Hepatocyte (in vitro differentiated cells): ENCODE measurements around the gene SNTN. TPM values are rescaled to one million over a fixed set of nuclear protein-coding genes. Genes with fewer than 3 reads are reported as not detected.

Source experiments
- DNase-seq: peaks from one replicate; pipeline ENCODE4 v3.0.0-alpha.2; 2016; ENCODE audit warnings: low spot score
- H2AFZ ChIP-seq: fragments of 200-600 bp; sonication (generic); 2 replicates; pipeline ENCODE4 v1.6.0; 2016; ENCODE audit warnings: antibody characterized with exemption, mild to moderate bottlenecking
- H3K27ac ChIP-seq: fragments of 200-600 bp; sonication (generic); 2 replicates; pipeline ENCODE4 v1.5.1; 2016; ENCODE audit warnings: mild to moderate bottlenecking
- H3K27me3 ChIP-seq: fragments of 200-600 bp; sonication (generic); 2 replicates; pipeline ENCODE4 v1.6.1; 2016
- H3K36me3 ChIP-seq: fragments of 200-600 bp; sonication (generic); replicated peaks from 2 replicates; pipeline ENCODE4 v1.5.1; 2016; ENCODE audit warnings: low read depth; ENCODE audit not compliant: insufficient read depth
- H3K4me1 ChIP-seq: fragments of 200-600 bp; sonication (generic); 2 replicates; pipeline ENCODE4 v1.5.1; 2016; ENCODE audit warnings: mild to moderate bottlenecking, moderate library complexity; ENCODE audit not compliant: insufficient read depth
- H3K4me2 ChIP-seq: fragments of 200-600 bp; sonication (generic); 2 replicates; pipeline ENCODE4 v1.6.0; 2016
- H3K4me3 ChIP-seq: fragments of 200-600 bp; sonication (generic); 2 replicates; pipeline ENCODE4 v1.5.1; 2016; ENCODE audit warnings: mild to moderate bottlenecking
- H3K79me2 ChIP-seq: fragments of 200-600 bp; sonication (generic); 2 replicates; pipeline ENCODE4 v1.6.0; 2017; ENCODE audit warnings: mild to moderate bottlenecking
- H3K9me2 ChIP-seq: fragments of 200-600 bp; sonication (generic); replicated peaks from 2 replicates; pipeline ENCODE4 v1.6.0; 2017; ENCODE audit warnings: mild to moderate bottlenecking; ENCODE audit not compliant: insufficient read depth
- H3K9me3 ChIP-seq: fragments of 200-600 bp; sonication (generic); 2 replicates; pipeline ENCODE4 v1.5.1; 2016; ENCODE audit warnings: low read depth, mild to moderate bottlenecking
- H4K20me1 ChIP-seq: fragments of 200-600 bp; sonication (generic); 2 replicates; pipeline ENCODE4 v1.6.0; 2016; ENCODE audit warnings: mild to moderate bottlenecking; ENCODE audit not compliant: insufficient read depth, poor library complexity, severe bottlenecking
- CTCF ChIP-seq: fragments of 200-600 bp; sonication (generic); IDR thresholded peaks from 2 replicates; pipeline ENCODE4 v1.5.1; 2016; ENCODE audit warnings: antibody characterized with exemption, mild to moderate bottlenecking; ENCODE audit not compliant: poor library complexity
- EZH2 ChIP-seq: fragments of 200-600 bp; sonication (generic); IDR thresholded peaks from 2 replicates; pipeline ENCODE4 v1.6.1; 2016; ENCODE audit warnings: antibody characterized with exemption, mild to moderate bottlenecking, borderline replicate concordance
- EZH2phosphoT487 ChIP-seq: fragments of 200-600 bp; sonication (generic); IDR thresholded peaks from one replicate; pipeline ENCODE4 v1.6.1; 2018; ENCODE audit warnings: antibody characterized with exemption, mild to moderate bottlenecking, low read depth, moderate library complexity; ENCODE audit not compliant: unreplicated experiment, severe bottlenecking
- WGBS: methylation state at CpG from one replicate; pipeline ENCODE4 v1.1.6; 2016; ENCODE audit warnings: low lambda C conversion rate; ENCODE audit errors: missing lambda C conversion rate; 5-methylcytosine and 5-hydroxymethylcytosine counted together
- polyA plus RNA-seq: library from polyadenylated mRNA; unstranded; fragments of >200 nt; fragmentation: Nextera tagmentation; extraction: Ambion mirVana; gene quantifications from 2 replicates; pipeline ENCODE4 v1.2.1, GENCODE V29; 2016
- total RNA-seq: library from RNA; depleted of rRNA; stranded (reverse); fragments of >200 nt; gene quantifications from 2 replicates; pipeline ENCODE4 v1.2.3, GENCODE V29; 2014

SNTN gene
- total and polyA plus RNA-seq, 2 experiments from 2014 or later, result not detected

- no peak for TF ChIP-seq EZH2
- no peak for TF ChIP-seq EZH2phosphoT487
- no peak for TF ChIP-seq CTCF
- H4K20me1 ChIP-seq, result no peaks in the 10 kb centered on the region
- H3K36me3 ChIP-seq, result no peaks in the 10 kb centered on the region
- WGBS, result 84% methylated on average over 1 of the region's 1 CpG
- H3K4me3 ChIP-seq, result no peak overlapping the region
- H3K79me2 ChIP-seq, result no peaks in the 10 kb centered on the region
- no peak for DNase-seq
- no peak overlapping the region for H2AFZ ChIP-seq
- no peaks in the 10 kb centered on the region for H3K4me1 ChIP-seq
- no peak overlapping the region for H3K27ac ChIP-seq
- no peaks in the 10 kb centered on the region for H3K27me3 ChIP-seq
- H3K9me2 ChIP-seq, result no peaks in the 10 kb centered on the region
- H3K9me3 ChIP-seq, result no peaks in the 10 kb centered on the region
- no peak overlapping the region for H3K4me2 ChIP-seq
These were observed 8.8 kb downstream of the SNTN start for GRCh38 chr3:63661242-63661641.

- no peak overlapping the region for H3K27ac ChIP-seq
- no peak overlapping the region for H3K4me2 ChIP-seq
- H3K36me3 ChIP-seq, result no peaks in the 10 kb centered on the region
- H3K9me3 ChIP-seq, result no peaks in the 10 kb centered on the region
- TF ChIP-seq EZH2, result no peak
- no peak for TF ChIP-seq EZH2phosphoT487
- no peak for TF ChIP-seq CTCF
- no peak overlapping the region for H2AFZ ChIP-seq
- no peak for DNase-seq
- no peak overlapping the region for H3K4me3 ChIP-seq
- H4K20me1 ChIP-seq, result no peaks in the 10 kb centered on the region
- no peaks in the 10 kb centered on the region for H3K27me3 ChIP-seq
- no peaks in the 10 kb centered on the region for H3K9me2 ChIP-seq
- 80% methylated on average over 4 of the region's 4 CpGs for WGBS
- no peaks in the 10 kb centered on the region for H3K4me1 ChIP-seq
- no peaks in the 10 kb centered on the region for H3K79me2 ChIP-seq
These were observed 9.5 kb downstream of the SNTN start for GRCh38 chr3:63662011-63662410.

- H3K27ac ChIP-seq, result no peak overlapping the region
- H3K79me2 ChIP-seq, result no peaks in the 10 kb centered on the region
- no peak overlapping the region for H2AFZ ChIP-seq
- no peaks in the 10 kb centered on the region for H3K4me1 ChIP-seq
- no peak overlapping the region for H3K4me3 ChIP-seq
- H3K36me3 ChIP-seq, result no peaks in the 10 kb centered on the region
- no peak overlapping the region for H3K4me2 ChIP-seq
- no peaks in the 10 kb centered on the region for H3K9me3 ChIP-seq
- H3K9me2 ChIP-seq, result no peaks in the 10 kb centered on the region
- peak; percentile 34 for DNase-seq
- no peaks in the 10 kb centered on the region for H4K20me1 ChIP-seq
- no peak for TF ChIP-seq EZH2
- no peak for TF ChIP-seq EZH2phosphoT487
- peak; percentile 34 for TF ChIP-seq CTCF
- no peaks in the 10 kb centered on the region for H3K27me3 ChIP-seq
These were observed 10.0 kb downstream of the SNTN start for GRCh38 chr3:63662500-63662899.

GRCh38 chr3:63670544-63670943, 18.1 kb downstream of the SNTN start:
- H3K9me3 ChIP-seq, result no peaks in the 10 kb centered on the region
- H3K4me1 ChIP-seq, result no peaks in the 10 kb centered on the region
- H3K4me3 ChIP-seq, result no peak overlapping the region
- H4K20me1 ChIP-seq, result no peaks in the 10 kb centered on the region
- TF ChIP-seq CTCF (no peak), EZH2phosphoT487 (no peak), EZH2 (no peak)
- no peak overlapping the region for H3K27ac ChIP-seq
- no peaks in the 10 kb centered on the region for H3K9me2 ChIP-seq
- H3K79me2 ChIP-seq, result no peaks in the 10 kb centered on the region
- no peaks in the 10 kb centered on the region for H3K27me3 ChIP-seq
- H3K36me3 ChIP-seq, result no peaks in the 10 kb centered on the region
- 92% methylated on average over 7 of the region's 7 CpGs for WGBS
- no peak overlapping the region for H2AFZ ChIP-seq
- no peak overlapping the region for H3K4me2 ChIP-seq
- no peak for DNase-seq
